SK-N-SH (cell line): ENCODE measurements around the gene PPP6C.

ENCODE experiments used
- CTCF ChIP-seq: fragments of 200-600 bp; sonication (generic); IDR thresholded peaks from 2 replicates; pipeline ENCODE4 v1.6.1; 2017; ENCODE audit warnings: antibody characterized with exemption, mild to moderate bottlenecking, moderate library complexity
- ELF1 ChIP-seq: IDR thresholded peaks from 2 replicates; pipeline ENCODE4 v1.4.0; 2012
- RAD21 ChIP-seq: IDR thresholded peaks from 2 replicates; pipeline ENCODE4 v1.6.1; 2012; ENCODE audit warnings: mild to moderate bottlenecking, low read length

- TF ChIP-seq CTCF, result no peak
- TF ChIP-seq RAD21, result no peak
- TF ChIP-seq ELF1, result no peak
These were observed 48.4 kb downstream of the PPP6C start for GRCh38 chr9:125141251-125141650.
